Measurements from ENCODE around the gene CCDC149.

Gene CCDC149

GRCh38 chr4:24809815-24810405 lies 102.9 kb downstream of the CCDC149 start:
- no peak overlapping the region for H3K4me3 ChIP-seq (ENCODE audit: low read depth, low read length)
- peak; percentile 8 for DNase-seq (ENCODE audit: low read depth)

- no peak overlapping the region for H3K4me3 ChIP-seq (ENCODE audit: low read depth, low read length)
- no peak for DNase-seq (ENCODE audit: low read depth)
These were observed 103.5 kb downstream of the CCDC149 start for GRCh38 chr4:24809376-24809775.

- no peak overlapping the region for H3K4me3 ChIP-seq (ENCODE audit: low read depth, low read length)
- no peak for DNase-seq (ENCODE audit: low read depth)
These were observed 103.9 kb downstream of the CCDC149 start for GRCh38 chr4:24808955-24809354.

GRCh38 chr4:24808261-24808660 lies 104.6 kb downstream of the CCDC149 start:
- H3K4me3 ChIP-seq (ENCODE audit: low read depth, low read length), result no peak overlapping the region
- no peak for DNase-seq (ENCODE audit: low read depth)

- DNase-seq (ENCODE audit: low read depth), result no peak
- no peak overlapping the region for H3K4me3 ChIP-seq (ENCODE audit: low read depth, low read length)
These were observed 105.2 kb downstream of the CCDC149 start for GRCh38 chr4:24807611-24808010.

- no peak overlapping the region for H3K4me3 ChIP-seq (ENCODE audit: low read depth, low read length)
- DNase-seq (ENCODE audit: low read depth), result no peak
These were observed 106.4 kb downstream of the CCDC149 start for GRCh38 chr4:24806206-24806990.

GRCh38 chr4:24805566-24805965 lies 107.3 kb downstream of the CCDC149 start:
- DNase-seq (ENCODE audit: low read depth), result no peak
- no peak overlapping the region for H3K4me3 ChIP-seq (ENCODE audit: low read depth, low read length)

GRCh38 chr4:24805067-24805466 lies 107.8 kb downstream of the CCDC149 start:
- H3K4me3 ChIP-seq (ENCODE audit: low read depth, low read length), result no peak overlapping the region
- DNase-seq (ENCODE audit: low read depth), result no peak

GRCh38 chr4:24802648-24803047 lies 110.2 kb downstream of the CCDC149 start:
- DNase-seq (ENCODE audit: low read depth), result no peak
- no peak overlapping the region for H3K4me3 ChIP-seq (ENCODE audit: low read depth, low read length)

GRCh38 chr4:24801136-24801855 lies 111.5 kb downstream of the CCDC149 start:
- no peak overlapping the region for H3K4me3 ChIP-seq (ENCODE audit: low read depth, low read length)
- DNase-seq (ENCODE audit: low read depth), result no peak

GRCh38 chr4:24800325-24800895 lies 112.4 kb downstream of the CCDC149 start:
- peak overlapping the region; percentile 20 for H3K4me3 ChIP-seq (ENCODE audit: low read depth, low read length)
- DNase-seq (ENCODE audit: low read depth), result no peak

- no peak for DNase-seq (ENCODE audit: low read depth)
These were observed 113.1 kb downstream of the CCDC149 start for GRCh38 chr4:24799544-24800324.

GRCh38 chr4:24799196-24799543 lies 113.7 kb downstream of the CCDC149 start:
- no peak overlapping the region for H3K4me3 ChIP-seq (ENCODE audit: low read depth, low read length)
- DNase-seq (ENCODE audit: low read depth), result no peak

More at GRCh38 chr4:24799544-24800324, 113.1 kb downstream of the CCDC149 start:
- peak overlapping the region; percentile 20 for H3K4me3 ChIP-seq (ENCODE audit: low read depth, low read length)

- no peak overlapping the region for H3K4me3 ChIP-seq (ENCODE audit: low read depth, low read length)
- no peak for DNase-seq (ENCODE audit: low read depth)
These were observed 114.7 kb downstream of the CCDC149 start for GRCh38 chr4:24798036-24798610.

GRCh38 chr4:24796620-24797019 lies 116.2 kb downstream of the CCDC149 start:
- H3K4me3 ChIP-seq (ENCODE audit: low read depth, low read length), result no peak overlapping the region
- DNase-seq (ENCODE audit: low read depth), result no peak

- no peak for DNase-seq (ENCODE audit: low read depth)
- peak overlapping the region; percentile 27 for H3K4me3 ChIP-seq (ENCODE audit: low read depth, low read length)
These were observed 117.0 kb downstream of the CCDC149 start for GRCh38 chr4:24795666-24796381.

- peak; percentile 49 for DNase-seq (ENCODE audit: low read depth)
- peak within 1 kb of the TSS; percentile 27 for H3K4me3 ChIP-seq (ENCODE audit: low read depth, low read length)
These were observed 117.8 kb downstream of the CCDC149 start, which contains the start of gene SOD3 for GRCh38 chr4:24794916-24795665. TSS of gene SOD3 (plus strand) at chr4:24795573. CDS start at chr4:24799522, 3,949 bp downstream.

- H3K4me3 ChIP-seq (ENCODE audit: low read depth, low read length), result no peak overlapping the region
- no peak for DNase-seq (ENCODE audit: low read depth)
These were observed 118.4 kb downstream of the CCDC149 start for GRCh38 chr4:24794480-24794879.
